Stimulated activated CD8-positive, alpha-beta memory T cell treated with anti-CD3 and anti-CD28 coated beads, Interleukin-7, amount 100 ng/mL, for 24 hours (primary cell): ENCODE measurements around the gene KRT20.

ENCODE experiments used
- DNase-seq: peaks from one replicate; pipeline ENCODE4 v3.0.0-alpha.2; 2020; ENCODE audit warnings: low read depth

The KRT20 gene

DNA sequence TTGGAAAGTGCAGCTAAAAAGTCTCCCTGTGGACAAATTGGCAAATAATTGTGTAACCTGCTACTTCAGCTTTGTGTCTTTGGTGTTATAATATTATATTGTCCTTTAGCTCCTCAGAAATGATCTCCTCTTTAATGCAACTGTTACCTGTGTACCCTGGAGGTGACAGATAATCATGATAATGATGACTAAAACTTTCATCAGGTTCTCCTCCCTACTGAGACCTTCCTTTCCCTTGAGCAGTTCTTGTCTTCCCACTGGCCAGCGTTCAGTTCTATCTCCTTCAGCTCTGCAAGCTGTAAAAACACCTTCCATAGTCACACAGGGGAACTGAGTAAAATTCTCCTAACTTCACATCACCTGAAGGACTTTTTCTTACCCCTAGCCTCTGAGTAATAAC lies 32.7 kb downstream of the KRT20 start:
- no peak for DNase-seq

DNA sequence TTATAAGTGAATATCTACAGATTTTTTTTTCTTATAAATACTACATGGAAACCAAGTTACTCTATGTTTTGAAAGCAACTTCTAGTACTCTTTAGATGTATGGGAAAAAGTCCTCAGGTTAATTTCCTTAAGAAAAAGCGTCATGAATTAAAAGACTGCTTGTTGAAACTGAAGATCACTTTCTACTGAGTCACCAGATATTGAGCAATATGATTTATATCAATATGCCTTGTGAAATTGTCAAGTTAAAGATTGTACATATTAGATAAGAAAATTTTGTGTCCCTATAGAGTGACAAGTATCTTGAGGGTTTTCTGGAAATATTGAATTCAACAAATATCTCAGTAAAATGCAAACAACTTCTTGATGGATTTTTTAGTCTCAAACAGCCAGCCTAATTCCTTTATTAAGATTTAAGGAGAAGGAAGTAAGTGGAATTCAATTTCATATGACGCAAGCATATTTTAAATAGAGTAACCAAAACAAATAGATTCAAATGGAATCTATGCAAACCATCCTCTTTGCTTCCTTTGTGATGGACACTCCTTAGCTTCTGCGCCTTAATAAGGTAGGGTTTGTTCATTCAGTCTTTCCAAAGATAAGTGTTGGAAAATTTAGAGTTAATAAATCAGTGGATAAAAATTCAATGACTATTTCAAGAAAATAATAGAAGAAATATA lies 34.6 kb downstream of the KRT20 start:
- no peak for DNase-seq

DNA sequence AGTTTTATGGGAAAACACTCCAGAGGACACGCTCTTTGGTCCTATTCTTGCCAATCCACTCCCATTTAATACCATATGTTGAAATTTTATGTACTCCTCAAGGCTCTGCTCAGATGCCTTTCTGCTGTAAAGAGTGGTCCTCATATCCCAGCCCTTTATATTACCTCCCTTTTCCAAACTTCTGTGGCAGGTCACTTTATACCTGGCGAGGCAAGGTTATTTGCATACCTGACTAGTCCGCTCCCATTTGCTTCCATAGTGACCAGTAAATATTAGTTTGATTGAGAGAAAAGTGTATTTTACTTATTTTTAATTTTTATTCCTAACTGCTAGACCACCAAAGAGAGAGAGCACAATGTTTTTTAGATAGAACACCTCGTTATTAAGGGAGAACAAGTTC lies 35.3 kb downstream of the KRT20 start:
- DNase-seq = no peak

DNA sequence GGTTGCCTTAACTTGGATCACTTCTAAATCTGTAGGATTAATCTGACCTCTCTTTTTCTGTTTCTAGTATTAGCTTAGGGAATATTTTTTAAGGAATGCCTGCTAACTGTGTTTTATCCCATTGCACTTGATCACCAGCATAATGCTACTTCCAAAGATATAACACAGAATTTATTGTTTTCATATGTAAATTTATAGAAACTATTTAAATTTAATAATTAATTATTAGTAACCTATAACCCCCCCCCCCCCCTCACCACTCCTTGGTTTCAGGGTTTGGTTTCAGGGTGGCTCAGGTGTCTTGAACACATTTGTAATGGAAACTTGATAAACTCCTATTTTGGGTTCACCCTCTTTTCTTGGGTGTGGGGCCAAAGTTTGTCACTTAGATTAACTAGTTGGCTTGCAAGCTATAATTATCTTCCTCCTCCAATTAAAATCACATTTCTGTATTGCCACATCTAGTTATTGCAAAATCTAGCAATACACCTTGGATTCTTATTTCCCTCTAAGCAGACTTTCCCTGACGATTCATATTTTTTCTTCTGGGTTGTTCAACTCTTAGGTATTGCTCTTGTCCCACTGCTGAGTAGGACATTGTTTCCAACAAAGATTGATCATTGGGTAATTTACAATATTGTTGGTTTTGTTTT lies 36.3 kb downstream of the KRT20 start:
- DNase-seq = no peak

DNA sequence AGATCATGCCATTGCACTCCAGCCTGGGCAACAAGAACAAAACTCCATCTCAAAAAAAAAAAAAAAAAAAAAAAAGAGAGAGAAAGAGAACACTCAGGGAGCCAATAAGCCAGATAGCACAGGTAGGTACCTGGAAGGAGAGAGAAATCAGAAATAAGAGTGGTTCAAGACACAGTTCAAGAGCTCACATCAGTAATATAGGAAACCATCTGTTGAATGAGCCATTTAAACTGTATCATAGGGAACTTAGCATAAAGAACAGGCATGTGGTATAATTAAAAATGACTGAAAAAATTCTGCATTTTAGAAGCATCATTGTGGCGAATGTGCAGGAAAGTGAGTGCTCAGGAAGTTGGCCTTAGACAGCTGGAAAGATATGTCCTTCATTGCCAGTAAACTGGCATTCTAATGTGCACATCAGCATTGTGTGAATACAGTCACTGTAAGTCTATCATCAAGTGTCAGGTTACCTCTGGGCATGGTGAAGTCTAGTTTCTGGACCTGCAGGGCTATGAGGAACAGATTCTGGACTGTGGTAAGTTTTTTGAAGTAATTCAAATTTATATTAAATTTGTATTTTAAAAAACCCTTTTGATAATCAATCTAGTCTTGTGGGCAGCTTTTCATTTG lies 38.4 kb downstream of the KRT20 start:
- no peak for DNase-seq

DNA sequence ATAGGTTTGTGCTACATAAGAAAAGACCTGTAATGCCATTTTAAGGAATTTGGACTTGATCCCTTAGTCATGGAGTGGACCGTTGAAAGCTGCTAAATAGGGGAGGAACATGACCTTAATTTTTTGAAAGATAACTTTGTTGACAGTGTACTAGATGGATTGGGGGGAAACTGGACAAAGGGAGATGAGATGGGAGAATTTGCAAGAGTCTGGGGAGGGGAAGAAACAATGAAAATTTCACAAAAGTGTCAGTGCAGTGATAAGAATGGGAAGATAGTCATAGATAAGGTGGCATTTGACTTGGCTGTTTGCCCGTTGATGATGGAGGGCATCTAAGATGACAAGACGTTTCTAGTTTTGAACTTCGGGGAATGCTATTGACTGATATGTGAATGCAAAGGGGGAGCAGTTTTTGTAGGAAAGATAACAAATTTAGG lies 40.4 kb downstream of the KRT20 start:
- no peak for DNase-seq

DNA sequence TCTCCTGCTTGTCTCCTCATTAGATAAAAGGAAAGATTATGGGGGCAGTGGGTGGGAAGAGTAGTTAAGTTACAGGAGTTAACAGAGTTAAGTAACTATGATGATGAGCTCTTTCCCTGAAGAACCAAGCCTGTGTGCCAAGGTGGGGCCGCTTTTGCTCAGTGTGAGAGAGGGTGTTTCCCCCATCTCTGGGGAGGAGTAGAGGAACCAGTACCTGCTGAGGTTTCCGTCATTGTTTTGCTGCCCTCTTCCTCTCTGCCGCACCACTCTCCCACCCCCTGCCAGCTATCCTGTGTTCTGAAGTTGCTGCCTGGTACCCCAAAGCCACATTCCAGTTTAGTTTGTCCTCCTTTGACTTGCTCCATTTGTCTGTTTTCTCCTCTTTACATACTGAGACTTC lies 41.8 kb downstream of the KRT20 start:
- DNase-seq = no peak

DNA sequence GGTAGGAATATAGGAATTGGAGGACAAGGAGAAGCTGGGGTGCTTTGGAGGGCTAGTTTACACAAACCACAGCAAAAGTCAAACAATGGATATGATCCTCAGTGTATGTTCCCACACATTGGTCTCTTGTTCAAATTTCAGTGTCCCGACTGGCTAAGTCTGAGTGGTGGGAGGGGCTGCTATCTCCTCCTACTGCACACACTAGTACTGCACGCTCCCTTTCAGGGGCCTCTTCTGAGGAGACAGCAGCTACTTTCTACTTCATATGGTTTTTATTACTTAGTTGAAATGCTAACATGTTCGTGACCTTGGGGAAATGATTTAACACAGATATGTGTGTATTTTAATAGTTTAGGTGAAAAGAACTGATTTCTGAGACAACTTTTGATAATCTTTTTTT lies 43.8 kb downstream of the KRT20 start:
- no peak for DNase-seq

DNA sequence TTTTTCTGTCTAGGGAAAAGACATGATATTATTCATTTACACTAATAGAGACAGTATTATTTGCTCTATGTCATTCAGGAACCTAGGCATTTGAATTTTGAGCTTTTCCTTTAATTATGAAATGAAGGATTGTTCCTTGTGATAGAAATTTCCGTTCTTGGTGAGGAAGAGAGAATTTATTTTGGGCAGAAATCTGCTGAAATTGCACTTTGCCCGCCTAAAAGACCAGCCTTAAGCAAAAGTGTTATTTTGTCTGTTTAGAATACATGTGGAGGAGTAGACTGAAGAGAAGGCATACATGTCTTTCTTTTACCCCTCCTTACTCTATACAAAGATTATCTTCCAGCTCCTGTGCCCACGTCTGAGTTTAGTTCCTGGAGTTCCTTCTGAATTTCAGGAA lies 45.8 kb downstream of the KRT20 start:
- no peak for DNase-seq

DNA sequence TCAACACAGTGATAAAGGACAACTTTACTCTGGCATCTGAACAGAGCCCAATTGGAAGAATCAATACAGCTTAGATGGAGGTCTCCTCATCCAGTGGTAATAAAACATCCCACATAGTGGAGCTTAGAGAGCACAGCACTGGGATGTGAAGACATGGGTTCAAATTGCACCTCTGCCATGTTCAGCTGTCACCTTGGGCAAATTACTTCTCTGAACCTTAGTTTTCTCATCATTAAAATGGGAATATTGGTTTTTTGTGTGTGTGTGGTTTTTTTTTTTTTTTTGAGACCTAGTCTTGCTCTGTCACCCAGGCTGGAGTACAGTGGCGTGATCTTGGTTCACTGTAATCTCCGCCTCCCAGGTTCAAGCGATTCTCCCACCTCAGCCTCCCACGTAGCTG lies 49.0 kb downstream of the KRT20 start:
- DNase-seq = no peak

DNA sequence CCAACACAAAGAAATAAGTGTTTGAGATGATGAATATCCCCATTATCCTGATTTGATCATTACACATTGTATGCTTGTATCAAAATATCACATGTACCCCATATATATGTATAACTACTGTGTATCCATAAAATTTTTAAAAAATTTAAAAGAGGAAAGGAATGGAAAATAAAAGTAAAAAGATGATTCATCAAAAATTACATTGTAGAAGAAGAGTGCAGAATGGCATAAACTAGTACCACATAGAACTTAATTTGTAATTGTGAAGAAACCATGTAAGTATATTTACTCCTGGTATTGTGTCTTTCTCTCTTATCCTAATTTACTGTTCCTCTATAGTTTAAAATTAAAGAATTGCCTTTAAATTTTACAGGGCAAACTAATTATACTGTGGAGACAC lies 51.2 kb downstream of the KRT20 start:
- DNase-seq = no peak

DNA sequence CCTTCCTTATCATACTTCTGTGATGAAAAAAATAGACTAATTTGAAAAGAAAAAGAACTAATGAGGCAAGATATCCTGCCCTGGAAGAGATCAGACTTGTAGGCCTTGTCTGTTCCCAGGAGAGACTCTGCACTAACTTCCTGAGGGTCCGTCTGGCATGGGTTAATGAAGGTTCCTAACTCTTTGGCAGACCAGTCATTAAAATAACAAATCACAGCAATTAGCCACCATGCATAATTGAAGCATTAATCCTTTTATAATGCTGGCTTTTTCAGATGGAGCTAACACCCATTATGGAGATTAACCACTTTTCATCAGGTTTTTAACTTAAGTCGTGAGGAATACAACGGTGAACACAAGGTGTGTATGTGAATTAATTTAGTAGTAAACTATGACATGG lies 52.2 kb downstream of the KRT20 start:
- DNase-seq = no peak

DNA sequence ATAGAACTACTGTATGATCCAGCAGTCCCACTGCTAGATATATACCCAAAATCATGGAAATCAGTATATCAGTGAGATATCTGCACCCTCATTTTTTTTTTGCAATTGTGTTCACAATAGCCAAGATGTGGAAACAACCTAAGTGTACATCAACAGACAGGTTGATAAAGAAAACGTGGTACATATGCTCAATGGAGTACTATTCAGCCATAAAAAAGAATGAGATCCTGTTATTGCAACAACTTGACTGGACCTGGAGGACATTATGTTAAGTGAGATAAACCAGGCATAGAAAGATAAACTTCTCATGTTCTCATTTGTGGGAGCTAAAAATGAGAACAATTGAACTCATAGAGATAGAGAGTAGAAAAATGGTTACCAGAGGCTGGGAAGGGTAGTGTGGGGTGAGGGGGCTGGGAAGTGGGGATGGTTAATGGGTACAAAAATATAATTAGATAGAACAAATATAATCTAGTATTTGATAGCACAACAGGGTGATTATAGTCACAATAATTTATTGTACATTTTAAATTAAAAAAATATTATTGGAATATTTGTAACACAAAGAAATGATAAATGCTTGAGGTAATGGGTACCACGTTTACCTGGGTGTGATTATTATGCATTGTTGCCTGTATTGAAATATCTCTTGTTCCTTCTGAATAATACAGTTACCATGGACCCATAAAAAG lies 54.8 kb downstream of the KRT20 start:
- DNase-seq = no peak

DNA sequence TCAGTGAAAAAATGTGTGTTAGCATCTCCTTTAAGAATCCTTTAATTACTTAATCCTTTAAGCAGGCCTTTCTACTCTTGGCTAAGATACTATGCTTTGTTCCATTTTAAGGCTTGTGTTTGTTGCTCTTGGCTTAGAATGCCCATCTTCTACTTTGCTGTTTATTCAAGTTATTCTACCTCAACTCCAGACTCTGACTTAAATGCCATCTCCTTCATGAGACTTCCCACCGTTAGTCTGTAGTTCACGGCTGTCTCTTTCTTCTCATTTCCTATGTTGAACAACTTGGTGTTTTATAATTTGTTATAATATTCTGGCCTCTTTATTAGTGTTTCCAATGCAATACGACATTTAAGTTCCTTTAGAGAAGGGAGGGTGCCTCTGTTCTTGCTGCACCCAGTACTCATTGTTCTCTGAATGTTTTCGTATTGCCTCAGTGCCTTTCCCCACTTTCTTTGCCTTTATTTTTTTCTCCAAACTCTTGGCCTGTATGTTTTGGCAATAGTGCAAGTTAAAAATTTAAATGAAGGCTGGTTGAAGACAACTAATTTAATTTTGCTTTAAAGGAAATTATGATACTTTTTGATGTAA lies 56.5 kb downstream of the KRT20 start:
- no peak for DNase-seq

DNA sequence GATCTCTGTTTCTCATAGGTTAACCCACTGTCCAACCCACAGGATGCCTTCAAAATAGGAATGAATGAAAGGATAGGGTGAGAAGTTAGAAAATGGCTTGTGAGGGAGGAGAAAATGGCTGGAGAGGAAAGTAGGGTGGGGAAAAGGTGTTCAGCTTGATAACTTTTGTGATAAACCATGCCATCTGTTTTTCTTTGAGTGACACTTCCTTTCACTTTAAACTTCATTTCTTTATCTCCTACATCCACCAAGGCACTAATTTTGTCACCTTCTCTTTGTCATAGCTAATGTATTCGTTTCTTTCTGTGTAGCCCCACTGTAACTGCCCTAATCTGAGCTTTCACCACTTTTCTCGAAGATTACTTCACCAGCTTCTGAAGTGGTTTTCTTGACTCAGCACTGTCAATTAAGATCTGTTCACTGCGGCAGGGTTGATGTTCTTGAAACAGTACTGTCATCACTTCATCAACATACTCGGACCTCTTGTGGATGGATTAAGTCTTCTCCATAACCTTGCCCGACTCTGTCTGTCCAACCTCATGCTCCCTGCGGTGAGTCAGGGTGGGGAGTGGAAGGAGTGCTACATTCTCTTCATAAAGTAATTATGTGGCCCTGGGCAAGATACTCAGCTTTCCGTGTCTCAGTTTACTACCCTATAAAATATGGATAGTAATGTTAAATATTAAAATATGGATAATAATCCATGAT lies 57.1 kb downstream of the KRT20 start:
- no peak for DNase-seq
